Activated CD8-positive, alpha-beta T cell treated with anti-CD3 and anti-CD28 coated beads for 36 hours (primary cell): ENCODE data around the gene SDHB. TPM values are rescaled to one million over a fixed set of nuclear protein-coding genes. Genes with fewer than 3 reads are reported as not detected.
A peak's percentile ranks its signal among the peaks of the same experiment; 100 is the strongest.

Experiments
- ATAC-seq: fragments of 200-7000 bp; cut with Tn5 transposase; one replicate; pipeline ENCODE4 v1.10.0; 2021; ENCODE audit warnings: mild to moderate bottlenecking, moderate library complexity
- CTCF ChIA-PET: fragments of 350-600 bp; sonication (Branson Sonifier 250); formaldehyde crosslinking; loops from one replicate; lab custom pipeline; 2021; ENCODE audit warnings: antibody characterized with exemption; lab: Charles Lee
- POLR2A ChIA-PET: fragments of 350-600 bp; sonication (Branson Sonifier 250); formaldehyde crosslinking; loops from one replicate; lab custom pipeline; 2021; ENCODE audit warnings: antibody characterized with exemption; lab: Charles Lee
- DNase-seq: peaks from one replicate; pipeline ENCODE4 v3.0.0-alpha.2; 2020
- H3K27ac Mint-ChIP-seq: one replicate; pipeline ENCODE4 v1.8.0; 2021; ENCODE audit warnings: mild to moderate bottlenecking, mixed read lengths
- H3K27me3 Mint-ChIP-seq: one replicate; pipeline ENCODE4 v1.8.0; 2021; ENCODE audit warnings: mixed read lengths
- H3K36me3 Mint-ChIP-seq: one replicate; pipeline ENCODE4 v1.8.0; 2021; ENCODE audit warnings: low read depth, mixed read lengths
- H3K4me1 Mint-ChIP-seq: one replicate; pipeline ENCODE4 v1.8.0; 2021; ENCODE audit warnings: low read depth, mixed read lengths
- H3K4me3 Mint-ChIP-seq: one replicate; pipeline ENCODE4 v1.8.0; 2021; ENCODE audit warnings: mild to moderate bottlenecking, moderate library complexity, mixed read lengths
- H3K9me3 Mint-ChIP-seq: one replicate; pipeline ENCODE4 v1.8.0; 2021; ENCODE audit warnings: mixed read lengths
- intact Hi-C: fragments of 100-400 bp; cut with micrococcal nuclease; formaldehyde crosslinking; loops from one replicate; pipeline ENCODE4 v1.10.0; 2022
- total RNA-seq, 2 experiments: library from RNA; stranded (reverse); gene quantifications; one replicate each; pipeline ENCODE4 v1.2.3, GENCODE V29; 2021
- TF ChIP-seq, protein P1 (sequence below): fragments of 200-600 bp; IDR thresholded peaks from one replicate; pipeline ENCODE4 v1.8.0; 2022; ENCODE audit warnings: antibody characterized with exemption, mild to moderate bottlenecking

Gene SDHB
- total RNA-seq, result 100 to 1,000 TPM; 135 to 148 TPM

DNA sequence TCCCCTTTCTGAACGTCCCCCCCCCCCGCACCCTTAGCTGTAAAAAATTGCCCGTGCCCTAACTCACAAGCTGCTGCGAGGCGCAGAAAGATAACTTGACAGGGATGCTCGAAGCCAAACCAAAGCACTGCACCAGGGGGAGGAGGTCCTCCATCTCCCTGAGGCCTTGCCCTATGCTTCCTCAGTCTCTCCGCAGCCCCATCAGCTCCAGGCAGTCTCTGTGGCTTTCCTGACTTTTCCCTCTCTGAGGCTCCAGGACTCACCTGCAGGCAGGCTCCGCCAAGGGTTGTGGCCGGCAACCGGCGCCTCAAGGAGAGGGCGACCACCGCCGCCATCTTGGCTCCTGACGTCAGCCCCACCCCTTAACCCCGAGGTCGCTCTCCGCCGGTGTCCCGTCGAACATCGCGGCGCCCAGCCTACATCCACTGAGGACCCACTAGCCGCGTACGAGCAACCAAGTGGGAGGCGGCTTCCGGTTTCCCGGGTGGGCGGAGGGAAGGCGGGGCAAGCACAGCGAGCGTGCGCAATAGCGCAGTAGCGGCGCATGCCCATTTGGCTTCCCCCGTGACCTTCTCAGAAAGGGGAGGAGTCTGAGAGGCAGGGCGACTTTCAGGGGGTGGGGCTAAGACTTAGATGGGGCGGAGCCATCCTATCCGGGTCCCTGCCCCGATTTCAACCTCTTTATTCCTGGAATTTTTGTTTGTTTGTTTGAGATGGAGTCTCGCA is at the start of gene SDHB:
SDHB (minus strand) TSS at position 348 of the 726 bp plus-strand sequence; CDS start at position 335, 13 bp downstream.
- CTCF ChIA-PET, result no interaction called here
- H3K4me3 Mint-ChIP-seq, result peak within 1 kb of the TSS; percentile 94
- no peaks in the 10 kb centered on the region for H3K27me3 Mint-ChIP-seq
- H3K4me1 Mint-ChIP-seq, result peaks cover 20% of the 10 kb centered on the region
- peak; percentile 99 for DNase-seq
- TF ChIP-seq, protein P1, sequence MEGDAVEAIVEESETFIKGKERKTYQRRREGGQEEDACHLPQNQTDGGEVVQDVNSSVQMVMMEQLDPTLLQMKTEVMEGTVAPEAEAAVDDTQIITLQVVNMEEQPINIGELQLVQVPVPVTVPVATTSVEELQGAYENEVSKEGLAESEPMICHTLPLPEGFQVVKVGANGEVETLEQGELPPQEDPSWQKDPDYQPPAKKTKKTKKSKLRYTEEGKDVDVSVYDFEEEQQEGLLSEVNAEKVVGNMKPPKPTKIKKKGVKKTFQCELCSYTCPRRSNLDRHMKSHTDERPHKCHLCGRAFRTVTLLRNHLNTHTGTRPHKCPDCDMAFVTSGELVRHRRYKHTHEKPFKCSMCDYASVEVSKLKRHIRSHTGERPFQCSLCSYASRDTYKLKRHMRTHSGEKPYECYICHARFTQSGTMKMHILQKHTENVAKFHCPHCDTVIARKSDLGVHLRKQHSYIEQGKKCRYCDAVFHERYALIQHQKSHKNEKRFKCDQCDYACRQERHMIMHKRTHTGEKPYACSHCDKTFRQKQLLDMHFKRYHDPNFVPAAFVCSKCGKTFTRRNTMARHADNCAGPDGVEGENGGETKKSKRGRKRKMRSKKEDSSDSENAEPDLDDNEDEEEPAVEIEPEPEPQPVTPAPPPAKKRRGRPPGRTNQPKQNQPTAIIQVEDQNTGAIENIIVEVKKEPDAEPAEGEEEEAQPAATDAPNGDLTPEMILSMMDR, result no peak
- intact Hi-C loops, result no loop called here
- H3K9me3 Mint-ChIP-seq, result no peaks in the 10 kb centered on the region
- peaks cover 13% of the 10 kb centered on the region for H3K36me3 Mint-ChIP-seq
- POLR2A ChIA-PET, result interaction anchor here (0.6 kb wide), 1 partner anchor 149 kb away, joined by 4 read pairs; no protein-coding TSS in a partner anchor
- ATAC-seq, result peak; percentile 98
- peak within 1 kb of the TSS; percentile 97 for H3K27ac Mint-ChIP-seq

DNA sequence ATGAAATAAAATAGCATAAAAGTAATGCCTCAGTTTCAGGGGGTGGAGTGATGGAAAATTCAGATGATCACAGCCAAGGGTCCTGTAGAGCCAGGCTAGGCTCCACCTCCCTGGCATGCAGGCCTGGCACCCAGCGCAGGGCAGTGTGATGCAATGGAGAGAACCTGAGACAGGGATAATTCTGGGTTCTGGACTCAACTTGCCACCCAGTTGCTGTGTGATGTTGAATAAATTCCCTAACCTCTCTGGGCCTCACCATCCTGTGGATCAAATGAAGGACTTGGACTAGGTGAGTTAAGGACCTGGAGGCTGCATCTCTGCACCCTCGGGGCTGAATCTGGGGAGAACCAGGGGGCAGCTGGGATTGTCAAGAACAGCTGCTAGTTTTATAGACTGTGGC is 48.4 kb upstream of the SDHB start:
- no peak for DNase-seq
- no peaks in the 10 kb centered on the region for H3K9me3 Mint-ChIP-seq
- intact Hi-C loops, result no loop called here
- CTCF ChIA-PET, result no interaction called here
- no peak for ATAC-seq
- TF ChIP-seq, protein P1, result no peak
- peaks cover 3% of the 10 kb centered on the region for H3K27me3 Mint-ChIP-seq
- no peaks in the 10 kb centered on the region for H3K36me3 Mint-ChIP-seq
- H3K27ac Mint-ChIP-seq, result no peak overlapping the region
- POLR2A ChIA-PET, result no interaction called here
- no peaks in the 10 kb centered on the region for H3K4me1 Mint-ChIP-seq
- no peak overlapping the region for H3K4me3 Mint-ChIP-seq

DNA sequence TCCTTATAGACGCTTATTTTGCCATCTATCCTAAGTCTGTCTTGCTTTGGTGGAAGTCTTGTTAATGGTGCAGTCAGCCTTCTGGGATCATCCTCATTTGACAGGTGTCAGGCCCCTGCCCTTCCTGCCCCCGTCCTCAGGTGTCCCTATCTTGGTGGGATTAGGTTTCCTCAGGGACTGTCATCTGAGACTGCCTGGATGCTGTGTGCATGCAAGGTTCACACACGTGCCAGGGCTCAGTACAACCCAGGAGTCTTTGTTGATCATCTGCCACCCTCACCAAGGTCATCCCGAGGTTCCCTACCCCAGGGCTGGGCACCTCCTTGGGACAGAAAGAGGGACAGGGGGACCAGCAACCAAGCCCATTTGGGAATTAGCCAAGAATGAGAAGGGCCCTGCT is 47.4 kb upstream of the SDHB start:
- TF ChIP-seq, protein P1, result no peak
- no peaks in the 10 kb centered on the region for H3K4me1 Mint-ChIP-seq
- H3K27me3 Mint-ChIP-seq, result peaks cover 3% of the 10 kb centered on the region
- no peak overlapping the region for H3K4me3 Mint-ChIP-seq
- H3K9me3 Mint-ChIP-seq, result no peaks in the 10 kb centered on the region
- intact Hi-C loops, result no loop called here
- H3K27ac Mint-ChIP-seq, result no peak overlapping the region
- CTCF ChIA-PET, result no interaction called here
- ATAC-seq (no peak), DNase-seq (no peak)
- POLR2A ChIA-PET, result no interaction called here
- H3K36me3 Mint-ChIP-seq, result no peaks in the 10 kb centered on the region

DNA sequence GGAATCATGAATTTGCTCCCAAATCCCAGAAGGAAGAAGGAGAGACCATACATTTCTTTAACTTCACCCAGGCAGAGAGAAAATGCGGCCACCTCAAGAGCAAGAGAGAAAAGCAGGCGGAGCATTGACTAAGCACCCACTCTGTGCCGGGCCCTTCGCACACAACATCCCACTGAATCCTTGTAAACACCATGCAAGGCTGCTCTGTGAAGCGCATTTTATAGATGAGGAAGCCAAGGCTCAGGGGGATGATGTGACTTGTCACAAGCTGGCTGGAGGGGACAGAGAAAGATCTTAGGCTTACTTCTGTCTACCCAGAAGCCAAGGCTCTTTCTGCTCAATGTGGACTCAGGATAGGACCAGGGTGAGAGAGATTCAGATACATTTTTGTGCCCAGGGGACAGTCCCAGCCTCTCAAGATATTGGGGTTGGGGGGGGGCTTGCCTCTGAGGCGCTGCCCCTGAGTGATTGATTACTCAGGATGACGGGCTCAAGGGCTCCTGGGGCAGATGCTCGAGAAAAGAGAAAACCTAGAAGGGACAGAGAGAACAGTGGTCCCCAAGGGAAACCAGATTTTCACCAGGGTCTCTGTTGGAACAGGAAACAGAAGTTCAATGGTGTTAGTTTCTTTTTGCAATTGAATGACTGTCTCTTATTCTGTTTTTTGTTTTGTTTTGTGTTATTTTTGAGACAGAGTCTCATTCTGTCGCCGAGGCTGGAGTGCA is 45.9 kb upstream of the SDHB start:
- intact Hi-C loops, result no loop called here
- ChIA-PET CTCF (no interaction called here), POLR2A (no interaction called here)
- ATAC-seq (no peak), DNase-seq (no peak)
- Mint-ChIP-seq H3K4me3 (no peak overlapping the region), H3K27me3 (no peaks in the 10 kb centered on the region), H3K27ac (no peak overlapping the region), H3K4me1 (no peaks in the 10 kb centered on the region), H3K36me3 (no peaks in the 10 kb centered on the region), H3K9me3 (no peaks in the 10 kb centered on the region)
- TF ChIP-seq, protein P1, result no peak
